HepG2 (cell line): ENCODE results near the gene HS6ST2. TPM values are rescaled to one million over a fixed set of nuclear protein-coding genes. Genes with fewer than 3 reads are reported as not detected.

Source experiments
- ATAC-seq: fragments of 200-7000 bp; cut with Tn5 transposase; 3 replicates; pipeline ENCODE4 v1.9.1; 2020; ENCODE audit warnings: mild to moderate bottlenecking, moderate library complexity
- BruUV-seq: library from RNA; stranded (reverse); fragments of 400-500 nt; replicated peaks from 2 replicates; lab custom pipeline; 2021; lab: Mats Ljungman, UMichigan
- CTCF ChIA-PET: fragments of 300-600 bp; formaldehyde crosslinking; extraction: SDS; loops from one replicate; lab custom pipeline; 2021; ENCODE audit warnings: low total read pairs, inconsistent platforms, low intra/inter-chr PET ratio; lab: Yijun Ruan, JAX
- POLR2A ChIA-PET: fragments of 350-600 bp; sonication (Branson Sonifier 250); formaldehyde crosslinking; loops from one replicate; lab custom pipeline; 2020; ENCODE audit warnings: antibody characterized with exemption, inconsistent platforms; lab: Yijun Ruan, JAX
- DNase-seq: peaks from one replicate; pipeline ENCODE4 v3.0.0-alpha.2; 2015; ENCODE audit warnings: low spot score
- FAIRE-seq: peaks from 3 replicates; lab custom pipeline; 2011; peaks lifted over from hg19 to GRCh38; lab: Jason Lieb, UNC
- H2AFZ ChIP-seq: one replicate; pipeline ENCODE4 v1.6.1; 2011; ENCODE audit warnings: low read length, inconsistent platforms
- H3K27ac ChIP-seq: fragments of 300-600 bp; 3 replicates; pipeline ENCODE4 v1.8.0; 2011; ENCODE audit warnings: mixed run types, mild to moderate bottlenecking, mixed read lengths, low read length, inconsistent platforms; ENCODE audit not compliant: insufficient read depth; ENCODE audit errors: extremely low read length
- H3K27me3 ChIP-seq, 2 experiments: fragments of 200-600 bp in 1 of 2; 2 replicates in 1 of 2; 3 replicates in 1 of 2; pipeline versions ENCODE4 v1.6.0 to v1.8.0; 2011; ENCODE audit warnings: low read length in 2 of 2, mild to moderate bottlenecking in 2 of 2, moderate library complexity in 2 of 2, inconsistent platforms in 1 of 2; ENCODE audit not compliant: insufficient read depth in 2 of 2, control insufficient read depth in 1 of 2
- H3K36me3 ChIP-seq, 2 experiments: fragments of 200-600 bp in 1 of 2; replicated peaks in 1 of 2; 2 replicates in 1 of 2; 3 replicates in 1 of 2; pipeline versions ENCODE4 v1.5.1 to v1.8.0; 2011; ENCODE audit warnings: low read length in 2 of 2, inconsistent platforms in 1 of 2; ENCODE audit not compliant: insufficient read depth in 2 of 2, control insufficient read depth in 1 of 2
- H3K4me1 ChIP-seq: 2 replicates; pipeline ENCODE4 v1.5.1; 2012; ENCODE audit warnings: low read length, inconsistent platforms; ENCODE audit not compliant: insufficient read depth
- H3K4me2 ChIP-seq: 2 replicates; pipeline ENCODE4 v1.6.0; 2011; ENCODE audit warnings: low read depth, low read length, inconsistent platforms
- H3K4me3 ChIP-seq, 3 experiments: fragments of 200-600 bp in 1 of 3; sonication (generic), shearing (Covaris generic) in 1 of 3; replicated peaks in 1 of 3; 2 replicates each; pipeline ENCODE4 v1.5.1; 2011 to 2016; ENCODE audit warnings: low read length in 3 of 3, inconsistent platforms in 2 of 3, low read depth in 2 of 3, mild to moderate bottlenecking in 2 of 3, control low read depth in 1 of 3, mixed read lengths in 1 of 3; ENCODE audit not compliant: insufficient read depth in 1 of 3
- H3K79me2 ChIP-seq: one replicate; pipeline ENCODE4 v1.6.1; 2011; ENCODE audit warnings: low read length, inconsistent platforms; ENCODE audit not compliant: insufficient read depth
- H3K9ac ChIP-seq: 2 replicates; pipeline ENCODE4 v1.6.0; 2011; ENCODE audit warnings: mild to moderate bottlenecking, low read depth, low read length, inconsistent platforms; ENCODE audit not compliant: insufficient read depth
- H3K9me3 ChIP-seq: 2 replicates; pipeline ENCODE4 v1.5.1; 2012; ENCODE audit warnings: mild to moderate bottlenecking, low read length
- H4K20me1 ChIP-seq: 2 replicates; pipeline ENCODE4 v1.6.0; 2011; ENCODE audit warnings: inconsistent platforms, mild to moderate bottlenecking, low read length, moderate library complexity; ENCODE audit not compliant: insufficient read depth
- GRHL1 ChIP-seq: sonication (generic); formaldehyde crosslinking; conservative IDR thresholded peaks from 2 replicates; pipeline ENCODE4 v1.8.0; 2022; ENCODE audit warnings: missing genetic modification reagents
- HOXD1 ChIP-seq: sonication (generic); formaldehyde crosslinking; IDR thresholded peaks from 2 replicates; pipeline ENCODE4 v1.5.0; 2020; ENCODE audit warnings: missing genetic modification reagents
- PHF20 ChIP-seq: sonication (generic); formaldehyde crosslinking; IDR thresholded peaks from 2 replicates; pipeline ENCODE4 v1.5.0; 2020; ENCODE audit warnings: mild to moderate bottlenecking, missing genetic modification reagents
- SNAI1 ChIP-seq: sonication (generic); formaldehyde crosslinking; IDR thresholded peaks from 2 replicates; pipeline ENCODE4 v1.5.0; 2020; ENCODE audit warnings: mild to moderate bottlenecking, missing genetic modification reagents, borderline replicate concordance
- SOX13 ChIP-seq, 3 experiments: fragments of 450-650 bp in 1 of 3; sonication (generic) in 1 of 3; formaldehyde crosslinking in 1 of 3; IDR thresholded peaks in 2 of 3; conservative IDR thresholded peaks in 1 of 3; 2 replicates each; pipeline versions ENCODE4 v1.5.0 to v1.6.1; 2016 to 2020; ENCODE audit warnings: antibody characterized with exemption in 1 of 3, mild to moderate bottlenecking in 1 of 3, missing compliant biosample characterization in 1 of 3, missing genetic modification reagents in 1 of 3, moderate library complexity in 1 of 3
- TCF7L2 ChIP-seq: IDR thresholded peaks from 2 replicates; pipeline ENCODE4 v1.6.1; 2011; ENCODE audit warnings: mild to moderate bottlenecking, low read depth, low read length, moderate library complexity
- TSC22D2 ChIP-seq: sonication (generic); formaldehyde crosslinking; IDR thresholded peaks from 2 replicates; pipeline ENCODE4 v1.5.1; 2020; ENCODE audit warnings: missing genetic modification reagents, mild to moderate bottlenecking, borderline replicate concordance
- ZFP82 ChIP-seq: sonication (generic); formaldehyde crosslinking; IDR thresholded peaks from 2 replicates; pipeline ENCODE4 v1.5.1; 2020; ENCODE audit warnings: mild to moderate bottlenecking, missing genetic modification reagents, borderline replicate concordance
- ZNF75D ChIP-seq: sonication (generic); formaldehyde crosslinking; IDR thresholded peaks from 2 replicates; pipeline ENCODE4 v1.8.1; 2023; ENCODE audit warnings: missing genetic modification reagents, mild to moderate bottlenecking, borderline replicate concordance
- ZNF776 ChIP-seq: sonication (generic); formaldehyde crosslinking; IDR thresholded peaks from 2 replicates; pipeline ENCODE4 v1.4.0; 2020; ENCODE audit warnings: mild to moderate bottlenecking, missing genetic modification reagents
- ZSCAN12 ChIP-seq: sonication (generic); formaldehyde crosslinking; IDR thresholded peaks from 2 replicates; pipeline ENCODE4 v1.9.0; 2021; ENCODE audit warnings: mild to moderate bottlenecking, missing genetic modification reagents
- WGBS: methylation state at CpG from one replicate; pipeline ENCODE4 v1.1.6; 2017; ENCODE audit warnings: low lambda C conversion rate; 5-methylcytosine and 5-hydroxymethylcytosine counted together
- in situ Hi-C: cut with HindIII; loops from 2 replicates; pipeline ENCODE4 v1.10.0; 2017; ENCODE audit warnings: low pct_unique_long_range_greater_than_20kb; ENCODE audit not compliant: extremely low pct_ligation_motif_present
- intact Hi-C: fragments of 100-400 bp; cut with micrococcal nuclease; formaldehyde crosslinking; loops from one replicate; pipeline ENCODE4 v1.10.0; 2022; ENCODE audit not compliant: unreplicated experiment
- polyA plus RNA-seq, 8 experiments: library from polyadenylated mRNA; depleted of rRNA in 3 of 8; stranded (reverse) in 7 of 8; unstranded in 1 of 8; fragments of >200 nt; fragmentation: Illumina TruSeq in 4 of 8; extraction: Trizol in 4 of 8; gene quantifications; 2 replicates each; pipeline versions ENCODE4 v1.2.1 to v1.2.3, GENCODE V29; 2011 to 2016; ENCODE audit warnings: low read depth in 4 of 8, missing spikeins in 1 of 8, mixed read lengths in 1 of 8; ENCODE audit not compliant: insufficient read depth in 1 of 8
- total RNA-seq, 5 experiments: library from RNA; depleted of rRNA; stranded (reverse); fragments of >200 nt; fragmentation: Illumina TruSeq; extraction: Trizol; gene quantifications; 2 replicates each; pipeline ENCODE4 v1.2.3, GENCODE V29; 2016; ENCODE audit warnings: low read depth in 1 of 5
- TF ChIP-seq, protein P1 (sequence below): sonication (generic); formaldehyde crosslinking; conservative IDR thresholded peaks from 2 replicates; pipeline ENCODE4 v1.4.0; 2020; ENCODE audit warnings: missing genetic modification reagents
- TF ChIP-seq, protein P2 (sequence below): sonication (generic); formaldehyde crosslinking; IDR thresholded peaks from 2 replicates; pipeline ENCODE4 v1.8.0; 2023; ENCODE audit warnings: mild to moderate bottlenecking, missing genetic modification reagents

Gene HS6ST2
- total and polyA plus RNA-seq, 2 of the 13 experiments (the other 11 are each of a cell fraction or from before 2014, with no cell fraction given) = 0.05 TPM; not detected in 1

GRCh38 chrX:132610536-132610935 is 347.9 kb downstream of the HS6ST2 start:
- no peaks in the 10 kb centered on the region for H3K27me3 ChIP-seq
- peaks cover 55% of the 10 kb centered on the region for H3K4me1 ChIP-seq
- H3K9me3 ChIP-seq = no peaks in the 10 kb centered on the region
- ChIA-PET POLR2A (no interaction called here), CTCF (no interaction called here)
- no peak overlapping the region for H3K27ac ChIP-seq
- H2AFZ ChIP-seq = no peak overlapping the region
- FAIRE-seq (no peak), ATAC-seq (no peak), DNase-seq (no peak)
- H3K4me3 ChIP-seq = no peak overlapping the region
- in situ Hi-C loops = loop anchor here (10.0 kb wide), 1 partner anchor 316 kb away; no protein-coding TSS in a partner anchor
- no peaks in the 10 kb centered on the region for H4K20me1 ChIP-seq
- no peaks in the 10 kb centered on the region for H3K79me2 ChIP-seq
- no peaks in the 10 kb centered on the region for H3K36me3 ChIP-seq
- WGBS = 84% methylated on average over 2 of the region's 4 CpGs
- intact Hi-C loops = loop anchor here (5.0 kb wide), 1 partner anchor 118 kb away; no protein-coding TSS in a partner anchor
- H3K9ac ChIP-seq = no peak overlapping the region
- no TSS peak for BruUV-seq
- TF ChIP-seq TSC22D2 (CRISPR knock-in tag) (no peak), SNAI1 (CRISPR knock-in tag) (no peak), SOX13 (IDR thresholded peaks at IDR 0.05) (no peak), SOX13 (CRISPR knock-in tag; conservative IDR thresholded peaks at IDR 0.05 in 1 of 2, IDR thresholded peaks at IDR 0.05 in 1 of 2) (no peak), ZNF776 (no peak), TCF7L2 (no peak), ZFP82 (no peak), HOXD1 (CRISPR knock-in tag) (no peak), ZNF75D (no peak), PHF20 (CRISPR knock-in tag) (no peak), GRHL1 (no peak), ZSCAN12 (CRISPR knock-in tag) (no peak)
- TF ChIP-seq, protein P1, sequence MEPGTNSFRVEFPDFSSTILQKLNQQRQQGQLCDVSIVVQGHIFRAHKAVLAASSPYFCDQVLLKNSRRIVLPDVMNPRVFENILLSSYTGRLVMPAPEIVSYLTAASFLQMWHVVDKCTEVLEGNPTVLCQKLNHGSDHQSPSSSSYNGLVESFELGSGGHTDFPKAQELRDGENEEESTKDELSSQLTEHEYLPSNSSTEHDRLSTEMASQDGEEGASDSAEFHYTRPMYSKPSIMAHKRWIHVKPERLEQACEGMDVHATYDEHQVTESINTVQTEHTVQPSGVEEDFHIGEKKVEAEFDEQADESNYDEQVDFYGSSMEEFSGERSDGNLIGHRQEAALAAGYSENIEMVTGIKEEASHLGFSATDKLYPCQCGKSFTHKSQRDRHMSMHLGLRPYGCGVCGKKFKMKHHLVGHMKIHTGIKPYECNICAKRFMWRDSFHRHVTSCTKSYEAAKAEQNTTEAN (CRISPR knock-in tag) = no peak
- TF ChIP-seq, protein P2, sequence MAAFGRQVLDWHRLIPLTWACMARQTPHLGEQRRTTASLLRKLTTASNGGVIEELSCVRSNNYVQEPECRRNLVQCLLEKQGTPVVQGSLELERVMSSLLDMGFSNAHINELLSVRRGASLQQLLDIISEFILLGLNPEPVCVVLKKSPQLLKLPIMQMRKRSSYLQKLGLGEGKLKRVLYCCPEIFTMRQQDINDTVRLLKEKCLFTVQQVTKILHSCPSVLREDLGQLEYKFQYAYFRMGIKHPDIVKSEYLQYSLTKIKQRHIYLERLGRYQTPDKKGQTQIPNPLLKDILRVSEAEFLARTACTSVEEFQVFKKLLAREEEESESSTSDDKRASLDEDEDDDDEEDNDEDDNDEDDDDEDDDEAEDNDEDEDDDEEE (CRISPR knock-in tag) = no peak
- TF ChIP-seq, all 625 proteins: peak for 0
- H3K4me2 ChIP-seq = no peak overlapping the region
